HG03565 (cell line): Measurements from ENCODE around the gene IRF6.

Experiments
- ATAC-seq: cut with Tn5 transposase; IDR thresholded peaks from one replicate; pipeline ENCODE4 v1.9.1; 2021; ENCODE audit warnings: mild to moderate bottlenecking, moderate library complexity; ENCODE audit not compliant: unreplicated experiment

Gene IRF6

GRCh38 chr1:209790286-209791193 lies 15.4 kb downstream of the IRF6 start:
- ATAC-seq, result no peak

- ATAC-seq, result no peak
Observed at GRCh38 chr1:209789245-209789644, 16.7 kb downstream of the IRF6 start.

GRCh38 chr1:209787551-209787950 lies 18.4 kb downstream of the IRF6 start:
- no peak for ATAC-seq

GRCh38 chr1:209786146-209786545 lies 19.8 kb downstream of the IRF6 start:
- no peak for ATAC-seq

- ATAC-seq, result no peak
Observed at GRCh38 chr1:209785592-209785991, 20.4 kb downstream of the IRF6 start.

- peak; percentile 95 for ATAC-seq
Observed at GRCh38 chr1:209784265-209785169, 21.4 kb downstream of the IRF6 start, which contains the start of gene C1orf74. Gene C1orf74, minus strand, starts transcription at chr1:209784559. Its CDS starts 925 bp downstream, at chr1:209783634.

- no peak for ATAC-seq
Observed at GRCh38 chr1:209783386-209783785, 22.6 kb downstream of the IRF6 start.

GRCh38 chr1:209780268-209780667 lies 25.7 kb downstream of the IRF6 start:
- ATAC-seq, result no peak

GRCh38 chr1:209778102-209778501 lies 27.8 kb downstream of the IRF6 start:
- ATAC-seq, result no peak

GRCh38 chr1:209777587-209777986 lies 28.4 kb downstream of the IRF6 start:
- no peak for ATAC-seq

GRCh38 chr1:209775678-209776077 lies 30.3 kb downstream of the IRF6 start:
- no peak for ATAC-seq

- peak; percentile 73 for ATAC-seq
Observed at GRCh38 chr1:209774592-209774991, 31.4 kb downstream of the IRF6 start.

GRCh38 chr1:209772126-209772525 lies 33.8 kb downstream of the IRF6 start:
- ATAC-seq, result no peak

- ATAC-seq, result no peak
Observed at GRCh38 chr1:209770636-209771415, 35.1 kb downstream of the IRF6 start.

- no peak for ATAC-seq
Observed at GRCh38 chr1:209769971-209770370, 36.0 kb downstream of the IRF6 start.

GRCh38 chr1:209769171-209769904 lies 36.6 kb downstream of the IRF6 start:
- ATAC-seq, result peak; percentile 73

- ATAC-seq, result peak; percentile 84
Observed at GRCh38 chr1:209768354-209768774, 37.6 kb downstream of the IRF6 start.

GRCh38 chr1:209767706-209768105 lies 38.2 kb downstream of the IRF6 start:
- no peak for ATAC-seq

- no peak for ATAC-seq
Observed at GRCh38 chr1:209767096-209767495, 38.8 kb downstream of the IRF6 start.

- no peak for ATAC-seq
Observed at GRCh38 chr1:209766051-209766450, 39.9 kb downstream of the IRF6 start.
